ENCODE measurements around the gene FHL3. TPM values are rescaled to one million over a fixed set of nuclear protein-coding genes. Genes with fewer than 3 reads are reported as not detected.
A peak's percentile ranks its signal among the peaks of the same experiment; 100 is the strongest.

Gene FHL3
- total and polyA plus RNA-seq, 9 of the 15 experiments (the other 6 are each of a cell fraction or from before 2014, with no cell fraction given), result 6.1 to 144 (median 34.1) TPM

- TF ChIP-seq SFPQ (IDR thresholded peaks at IDR 0.05; ENCODE audit: low read depth, low read length) (no peak), ZNF232 (CRISPR knock-in tag; IDR thresholded peaks at IDR 0.05) (no peak), ATF2 (CRISPR knock-in tag; IDR thresholded peaks at IDR 0.05) (no peak), THRB (CRISPR knock-in tag; conservative IDR thresholded peaks at IDR 0.05) (0 out of 2 replicates have a peak, but pooled peaks have one; percentile 8), BRF2 (IDR thresholded peaks at IDR 0.05; ENCODE audit: borderline replicate concordance, insufficient read depth, insufficient read length) (no peak), NCOA6 (IDR thresholded peaks at IDR 0.05) (no peak), ATF6 (CRISPR knock-in tag; IDR thresholded peaks at IDR 0.05) (no peak), RNF219 (CRISPR knock-in tag; IDR thresholded peaks at IDR 0.05) (no peak), LARP7 (IDR thresholded peaks at IDR 0.05) (no peak)
These were observed 4.0 kb upstream of the FHL3 start (continued) for GRCh38 chr1:38009088-38009840.
